ENCODE results near the gene KRTAP4-2.
"Not testable (repeated sequence)": the region's sequence is repeated elsewhere in the genome, so short reads cannot be mapped to it uniquely, and the experiment has no call there.

The KRTAP4-2 gene

GRCh38 chr17:41177727-41178271, at the start of gene KRTAP4-2:
KRTAP4-2 (minus strand) TSS chr17:41178221; CDS start chr17:41178164, 57 bp downstream.
- DNase-seq (ENCODE audit: low read depth) = no peak

GRCh38 chr17:41226598-41227095, 48.6 kb upstream of the KRTAP4-2 start, which contains the start of gene KRTAP9-2:
KRTAP9-2 (plus strand) TSS chr17:41226648; CDS start chr17:41226655, 7 bp downstream.
- DNase-seq (ENCODE audit: low read depth) = not testable (repeated sequence)

GRCh38 chr17:41226051-41226450, 48.0 kb upstream of the KRTAP4-2 start:
- DNase-seq (ENCODE audit: low read depth) = no peak

GRCh38 chr17:41223821-41224220, 45.8 kb upstream of the KRTAP4-2 start:
- no peak for DNase-seq (ENCODE audit: low read depth)

GRCh38 chr17:41215681-41216080, 37.7 kb upstream of the KRTAP4-2 start:
- DNase-seq (ENCODE audit: low read depth) = no peak

- no peak for DNase-seq (ENCODE audit: low read depth)
Measured at GRCh38 chr17:41212524-41213169, 34.6 kb upstream of the KRTAP4-2 start.

GRCh38 chr17:41211845-41212466, 33.9 kb upstream of the KRTAP4-2 start:
- DNase-seq (ENCODE audit: low read depth) = no peak

- no peak for DNase-seq (ENCODE audit: low read depth)
Measured at GRCh38 chr17:41199421-41200078, 21.5 kb upstream of the KRTAP4-2 start.

- no peak for DNase-seq (ENCODE audit: low read depth)
Measured at GRCh38 chr17:41196068-41196467, 18.0 kb upstream of the KRTAP4-2 start.

- DNase-seq (ENCODE audit: low read depth) = no peak
Measured at GRCh38 chr17:41190328-41190727, 12.3 kb upstream of the KRTAP4-2 start.

GRCh38 chr17:41189837-41190318, 11.9 kb upstream of the KRTAP4-2 start, which contains the start of gene KRTAP9-1:
KRTAP9-1 (plus strand) TSS chr17:41189887; CDS start chr17:41189887, 0 bp downstream.
- not testable (repeated sequence) for DNase-seq (ENCODE audit: low read depth)

GRCh38 chr17:41186872-41187271, 8.9 kb upstream of the KRTAP4-2 start:
- DNase-seq (ENCODE audit: low read depth) = no peak

- no peak for DNase-seq (ENCODE audit: low read depth)
Measured at GRCh38 chr17:41185001-41185400, 7.0 kb upstream of the KRTAP4-2 start.

GRCh38 chr17:41184480-41184961, 6.5 kb upstream of the KRTAP4-2 start, which contains the start of gene KRTAP4-1:
KRTAP4-1 (minus strand) TSS chr17:41184911; CDS start chr17:41184854, 57 bp downstream.
- no peak for DNase-seq (ENCODE audit: low read depth)

- DNase-seq (ENCODE audit: low read depth) = no peak
Measured at GRCh38 chr17:41178843-41179616, 1.0 kb upstream of the KRTAP4-2 start.

GRCh38 chr17:41178341-41178740, 320 bp upstream of the KRTAP4-2 start:
- no peak for DNase-seq (ENCODE audit: low read depth)

GRCh38 chr17:41176744-41177387, 1.2 kb downstream of the KRTAP4-2 start:
- no peak for DNase-seq (ENCODE audit: low read depth)

- DNase-seq (ENCODE audit: low read depth) = no peak
Measured at GRCh38 chr17:41171886-41172285, 6.1 kb downstream of the KRTAP4-2 start.

GRCh38 chr17:41168121-41168520, 9.9 kb downstream of the KRTAP4-2 start, which contains the start of gene KRTAP4-3:
KRTAP4-3 (minus strand) TSS chr17:41168221; CDS start chr17:41168172, 49 bp downstream.
- DNase-seq (ENCODE audit: low read depth) = no peak

GRCh38 chr17:41167561-41167960, 10.5 kb downstream of the KRTAP4-2 start:
- DNase-seq (ENCODE audit: low read depth) = no peak

- no peak for DNase-seq (ENCODE audit: low read depth)
Measured at GRCh38 chr17:41163828-41164227, 14.2 kb downstream of the KRTAP4-2 start.

Measured in stimulated activated CD8-positive, alpha-beta memory T cell treated with anti-CD3 and anti-CD28 coated beads, Interleukin-4, amount 100 ng/mL, for 24 hours (primary cell).